ENCODE measurements around the gene TCTA.
"Not testable (repeated sequence)": the region's sequence is repeated elsewhere in the genome, so short reads cannot be mapped to it uniquely, and the experiment has no call there.

The TCTA gene

DNA sequence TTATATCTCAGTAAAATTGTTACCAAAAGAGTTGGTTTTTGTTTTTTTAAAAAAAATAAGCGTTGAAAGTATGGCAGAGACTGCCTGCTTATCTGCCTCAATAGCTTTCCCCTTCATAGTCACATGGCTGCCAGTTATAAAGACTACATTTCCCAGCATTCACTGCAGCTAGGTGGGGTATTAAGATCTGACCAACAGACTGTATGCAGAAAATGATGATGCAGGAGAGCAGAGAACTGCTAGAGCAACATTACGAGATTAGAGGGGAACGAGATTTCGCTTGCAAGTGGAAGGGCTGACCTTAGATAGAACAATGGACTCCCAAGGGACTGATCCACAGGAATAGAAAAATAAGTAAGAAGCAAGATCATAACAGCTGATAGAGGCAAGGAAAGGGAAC lies 14.8 kb upstream of the TCTA start:
- H3K4me3 ChIP-seq (ENCODE audit: low read depth, low read length): no peak overlapping the region
- no peak for DNase-seq (ENCODE audit: low read depth)
- in situ Hi-C loops (cut with HindIII; ENCODE audit: low sequenced_read_pairs): no loop called here
- TF ChIP-seq, protein P1, sequence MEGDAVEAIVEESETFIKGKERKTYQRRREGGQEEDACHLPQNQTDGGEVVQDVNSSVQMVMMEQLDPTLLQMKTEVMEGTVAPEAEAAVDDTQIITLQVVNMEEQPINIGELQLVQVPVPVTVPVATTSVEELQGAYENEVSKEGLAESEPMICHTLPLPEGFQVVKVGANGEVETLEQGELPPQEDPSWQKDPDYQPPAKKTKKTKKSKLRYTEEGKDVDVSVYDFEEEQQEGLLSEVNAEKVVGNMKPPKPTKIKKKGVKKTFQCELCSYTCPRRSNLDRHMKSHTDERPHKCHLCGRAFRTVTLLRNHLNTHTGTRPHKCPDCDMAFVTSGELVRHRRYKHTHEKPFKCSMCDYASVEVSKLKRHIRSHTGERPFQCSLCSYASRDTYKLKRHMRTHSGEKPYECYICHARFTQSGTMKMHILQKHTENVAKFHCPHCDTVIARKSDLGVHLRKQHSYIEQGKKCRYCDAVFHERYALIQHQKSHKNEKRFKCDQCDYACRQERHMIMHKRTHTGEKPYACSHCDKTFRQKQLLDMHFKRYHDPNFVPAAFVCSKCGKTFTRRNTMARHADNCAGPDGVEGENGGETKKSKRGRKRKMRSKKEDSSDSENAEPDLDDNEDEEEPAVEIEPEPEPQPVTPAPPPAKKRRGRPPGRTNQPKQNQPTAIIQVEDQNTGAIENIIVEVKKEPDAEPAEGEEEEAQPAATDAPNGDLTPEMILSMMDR (IDR thresholded peaks at IDR 0.05; ENCODE audit: low read depth, low read length, missing control alignments): no peak

DNA sequence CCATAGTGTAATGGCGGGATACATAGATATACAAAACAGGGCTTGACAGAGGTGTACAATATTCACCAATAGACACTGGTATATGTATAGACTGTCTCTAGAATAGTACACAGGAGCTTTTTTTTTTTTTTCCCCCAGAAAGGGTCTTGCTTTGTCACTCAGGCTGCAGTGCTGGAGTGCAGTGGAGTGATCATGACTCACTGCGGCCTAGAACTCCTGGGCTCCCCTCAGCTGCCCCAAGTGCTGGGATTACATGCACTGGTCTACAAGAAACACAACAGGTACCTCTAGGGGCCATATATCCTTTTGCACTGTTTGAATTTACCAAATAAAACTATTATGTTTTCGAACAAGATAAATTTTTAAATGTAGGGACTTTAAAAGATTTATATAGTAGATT lies 12.8 kb upstream of the TCTA start:
- TF ChIP-seq, protein P1 (IDR thresholded peaks at IDR 0.05; ENCODE audit: low read depth, low read length, missing control alignments): no peak
- in situ Hi-C loops (cut with HindIII; ENCODE audit: low sequenced_read_pairs): no loop called here

DNA sequence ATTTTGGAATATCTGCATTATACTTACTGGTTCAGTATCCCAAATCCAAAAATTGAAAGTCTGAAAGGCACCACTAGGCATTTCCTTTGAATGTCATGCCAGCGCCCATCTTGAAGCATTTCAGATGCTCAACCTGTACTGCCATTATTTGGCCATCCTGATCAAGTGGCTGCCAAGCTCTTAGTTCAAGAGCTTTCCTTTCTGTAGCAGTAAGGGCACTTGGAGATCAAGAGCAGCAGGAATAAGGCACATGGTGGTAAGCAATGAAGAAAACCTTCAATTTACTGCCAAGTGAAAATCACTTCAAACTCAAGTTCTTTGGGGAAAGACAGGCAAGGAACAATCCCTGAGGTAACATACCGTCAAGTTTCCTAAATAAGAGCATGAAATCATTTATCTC lies 10.5 kb upstream of the TCTA start:
- in situ Hi-C loops (cut with HindIII; ENCODE audit: low sequenced_read_pairs): no loop called here
- no peak overlapping the region for H3K4me3 ChIP-seq (ENCODE audit: low read depth, low read length)
- DNase-seq (ENCODE audit: low read depth): no peak

More for the DNA sequence above, 12.8 kb upstream of the TCTA start:
- no peak overlapping the region for H3K4me3 ChIP-seq (ENCODE audit: low read depth, low read length)
- no peak for DNase-seq (ENCODE audit: low read depth)

DNA sequence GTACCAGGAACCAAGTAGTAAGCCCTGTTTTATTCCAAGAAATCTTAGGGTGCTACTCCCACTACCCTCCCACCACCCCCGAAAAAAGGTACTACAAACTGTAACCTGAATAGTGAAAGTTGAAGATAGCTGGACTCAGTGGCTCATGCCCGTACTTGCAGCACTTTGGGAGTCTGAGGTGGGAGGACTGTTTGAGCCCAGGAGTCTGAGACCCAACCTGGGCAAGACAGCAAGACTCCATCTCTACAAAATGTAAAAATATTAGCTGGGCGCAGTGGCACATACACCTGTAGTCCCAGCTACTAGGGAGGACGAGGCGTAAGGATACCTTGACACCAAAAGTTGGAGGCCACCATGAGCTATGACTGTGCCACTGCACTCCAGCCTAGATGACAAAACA lies 8.3 kb upstream of the TCTA start:
- H3K4me3 ChIP-seq (ENCODE audit: low read depth, low read length): no peak overlapping the region
- TF ChIP-seq, protein P1 (IDR thresholded peaks at IDR 0.05; ENCODE audit: low read depth, low read length, missing control alignments): no peak
- no peak for DNase-seq (ENCODE audit: low read depth)
- in situ Hi-C loops (cut with HindIII; ENCODE audit: low sequenced_read_pairs): no loop called here

More for the DNA sequence above, 10.5 kb upstream of the TCTA start:
- TF ChIP-seq, protein P1 (IDR thresholded peaks at IDR 0.05; ENCODE audit: low read depth, low read length, missing control alignments): no peak

DNA sequence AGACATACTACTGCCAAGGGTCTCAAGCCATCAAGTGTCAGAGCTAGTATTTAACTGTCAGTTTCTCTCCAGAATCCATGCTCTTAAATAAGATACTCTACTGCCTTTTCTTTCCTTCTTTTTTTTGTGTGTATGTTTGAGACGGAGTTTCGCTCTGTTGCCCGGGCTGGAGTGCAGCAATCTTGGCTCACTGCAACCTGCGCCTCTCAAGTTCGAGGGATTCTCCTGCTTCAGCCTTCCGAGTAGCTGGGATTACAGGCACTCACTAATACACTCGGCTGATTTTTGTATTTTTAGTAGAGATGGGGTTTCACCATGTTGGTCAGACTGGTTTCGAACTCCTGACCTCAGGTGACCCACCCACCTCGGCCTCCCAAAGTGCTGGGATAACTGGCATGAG lies 6.7 kb upstream of the TCTA start:
- in situ Hi-C loops (cut with HindIII; ENCODE audit: low sequenced_read_pairs); H3K4me3 ChIP-seq (ENCODE audit: low read depth, low read length); DNase-seq (ENCODE audit: low read depth): not testable (repeated sequence)

DNA sequence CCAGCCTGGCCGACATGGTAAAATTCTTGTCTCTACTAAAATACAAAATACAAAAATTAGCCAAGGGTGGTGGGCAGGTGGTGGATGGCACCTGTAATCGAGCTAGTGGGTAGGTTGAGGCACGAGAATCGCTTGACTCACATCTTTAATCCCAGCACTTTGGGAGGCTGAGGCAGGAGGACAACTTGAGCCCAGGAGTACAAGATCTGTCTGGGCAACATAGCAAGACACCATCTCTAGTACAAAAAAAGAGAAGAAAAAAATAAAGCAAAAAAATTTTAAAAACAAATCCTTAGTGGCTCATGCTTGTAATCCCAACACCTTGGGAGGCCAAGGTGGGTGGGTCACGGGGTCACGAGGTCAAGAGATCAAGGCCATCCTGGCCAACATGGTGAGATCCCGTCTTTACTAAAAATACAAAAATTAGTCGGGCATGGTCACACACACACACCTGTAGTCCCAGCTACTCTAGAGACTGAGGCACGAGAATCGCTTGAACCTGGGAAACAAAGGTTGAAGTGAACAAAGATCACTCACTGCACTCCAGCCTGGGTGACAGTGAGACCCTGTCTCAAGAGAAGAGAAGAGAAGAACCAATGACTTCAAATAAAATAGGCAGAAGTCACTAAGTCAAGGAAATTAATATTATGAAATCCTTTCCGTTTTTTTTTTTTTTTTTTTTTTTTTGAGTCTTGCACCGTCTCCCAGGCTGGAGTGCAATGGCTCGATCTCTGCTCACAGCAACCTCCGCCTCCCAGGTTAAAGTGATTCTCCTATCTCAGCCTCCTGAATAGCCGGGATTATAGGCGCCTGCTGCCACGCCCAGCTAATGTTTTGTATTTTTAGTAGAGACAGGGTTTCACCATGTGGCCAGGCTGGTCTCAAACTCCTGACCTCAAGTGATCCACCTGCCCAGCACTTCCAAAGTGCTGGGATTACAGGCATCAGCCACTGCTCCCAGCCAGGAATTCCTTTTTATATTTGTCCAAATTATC lies 5.4 kb upstream of the TCTA start:
- TF ChIP-seq, protein P1 (IDR thresholded peaks at IDR 0.05; ENCODE audit: low read depth, low read length, missing control alignments): no peak
- in situ Hi-C loops (cut with HindIII; ENCODE audit: low sequenced_read_pairs): no loop called here
- no peak for DNase-seq (ENCODE audit: low read depth)
- H3K4me3 ChIP-seq (ENCODE audit: low read depth, low read length): no peak overlapping the region
